Measurements from ENCODE around the gene ZNF763.

The ZNF763 gene

GRCh38 chr19:11973019-11973810 is 8.4 kb downstream of the ZNF763 start:
- TF ChIP-seq REST (IDR thresholded peaks at IDR 0.05; ENCODE audit: insufficient replicate concordance, low read depth): no peak
- no peak for TF ChIP-seq GABPA (IDR thresholded peaks at IDR 0.05; ENCODE audit: low read depth)
- TF ChIP-seq POLR2AphosphoS5 (IDR thresholded peaks at IDR 0.05; ENCODE audit: low read depth): no peak
- no peak for TF ChIP-seq SPI1 (IDR thresholded peaks at IDR 0.05; ENCODE audit: borderline replicate concordance, low read depth)
- no peak for TF ChIP-seq CTCF (IDR thresholded peaks at IDR 0.05; ENCODE audit: insufficient read depth, low read length)
- Histone ChIP-seq H3K4me3 (replicated peaks; ENCODE audit: insufficient read depth, low read length) (no peak overlapping the region), H3K27me3 (ENCODE audit: insufficient read depth, poor library complexity, severe bottlenecking) (no peaks in the 10 kb centered on the region), H3K27ac (replicated peaks) (no peak overlapping the region)
- no peak for DNase-seq (ENCODE audit: low read depth in 1 of 2, low spot score in 1 of 2)

DNA sequence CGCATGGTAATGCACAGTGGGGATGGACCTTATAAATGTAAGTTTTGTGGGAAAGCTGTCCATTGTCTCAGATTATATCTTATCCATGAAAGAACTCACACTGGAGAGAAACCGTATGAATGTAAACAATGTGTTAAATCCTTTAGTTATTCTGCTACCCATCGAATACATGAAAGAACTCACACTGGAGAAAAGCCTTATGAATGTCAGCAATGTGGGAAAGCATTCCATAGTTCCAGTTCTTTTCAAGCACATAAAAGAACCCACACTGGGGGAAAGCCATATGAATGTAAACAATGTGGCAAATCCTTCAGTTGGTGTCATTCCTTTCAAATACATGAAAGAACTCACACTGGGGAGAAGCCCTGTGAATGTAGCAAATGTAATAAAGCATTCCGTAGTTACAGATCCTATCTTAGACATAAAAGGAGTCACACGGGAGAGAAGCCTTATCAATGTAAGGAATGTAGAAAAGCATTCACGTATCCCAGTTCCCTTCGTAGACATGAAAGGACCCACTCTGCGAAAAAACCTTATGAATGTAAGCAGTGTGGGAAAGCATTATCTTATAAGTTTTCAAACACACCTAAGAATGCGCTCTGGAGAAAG is 13.8 kb downstream of the ZNF763 start:
- Histone ChIP-seq H3K27ac (replicated peaks) (no peak overlapping the region), H3K4me3 (replicated peaks; ENCODE audit: insufficient read depth, low read length) (no peak overlapping the region), H3K27me3 (ENCODE audit: insufficient read depth, poor library complexity, severe bottlenecking) (no peaks in the 10 kb centered on the region)
- DNase-seq (ENCODE audit: low read depth in 1 of 2, low spot score in 1 of 2): no peak
- TF ChIP-seq SPI1 (IDR thresholded peaks at IDR 0.05; ENCODE audit: borderline replicate concordance, low read depth): no peak
- TF ChIP-seq POLR2AphosphoS5 (IDR thresholded peaks at IDR 0.05; ENCODE audit: low read depth): no peak
- TF ChIP-seq CTCF (IDR thresholded peaks at IDR 0.05; ENCODE audit: insufficient read depth, low read length): no peak
- TF ChIP-seq REST (IDR thresholded peaks at IDR 0.05; ENCODE audit: insufficient replicate concordance, low read depth): no peak
- no peak for TF ChIP-seq GABPA (IDR thresholded peaks at IDR 0.05; ENCODE audit: low read depth)

DNA sequence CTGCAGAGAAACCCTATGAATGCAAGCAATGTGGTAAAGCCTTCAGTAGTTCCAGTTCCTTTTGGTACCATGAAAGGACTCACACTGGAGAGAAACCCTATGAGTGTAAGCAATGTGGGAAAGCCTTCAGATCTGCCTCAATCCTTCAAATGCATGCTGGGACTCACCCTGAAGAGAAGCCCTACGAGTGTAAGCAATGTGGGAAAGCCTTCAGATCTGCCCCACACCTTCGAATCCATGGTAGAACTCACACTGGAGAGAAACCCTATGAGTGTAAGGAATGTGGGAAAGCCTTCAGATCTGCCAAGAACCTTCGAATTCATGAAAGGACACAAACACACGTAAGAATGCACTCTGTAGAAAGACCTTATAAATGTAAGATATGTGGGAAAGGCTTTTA is 14.7 kb downstream of the ZNF763 start:
- TF ChIP-seq REST (IDR thresholded peaks at IDR 0.05; ENCODE audit: insufficient replicate concordance, low read depth) (no peak), GABPA (IDR thresholded peaks at IDR 0.05; ENCODE audit: low read depth) (no peak), POLR2AphosphoS5 (IDR thresholded peaks at IDR 0.05; ENCODE audit: low read depth) (no peak), CTCF (IDR thresholded peaks at IDR 0.05; ENCODE audit: insufficient read depth, low read length) (no peak), SPI1 (IDR thresholded peaks at IDR 0.05; ENCODE audit: borderline replicate concordance, low read depth) (no peak)
- Histone ChIP-seq H3K27me3 (ENCODE audit: insufficient read depth, poor library complexity, severe bottlenecking) (no peaks in the 10 kb centered on the region), H3K27ac (replicated peaks) (no peak overlapping the region), H3K4me3 (replicated peaks; ENCODE audit: insufficient read depth, low read length) (no peak overlapping the region)
- no peak for DNase-seq (ENCODE audit: low read depth in 1 of 2, low spot score in 1 of 2)
